K562 (cell line): ENCODE results near the gene ZCCHC24. TPM values are rescaled to one million over a fixed set of nuclear protein-coding genes. Genes with fewer than 3 reads are reported as not detected.

Experiments
- ARID1B ChIP-seq: fragments of 450-650 bp; IDR thresholded peaks from 2 replicates; pipeline ENCODE4 v1.6.1; 2016; ENCODE audit warnings: antibody characterized with exemption, mild to moderate bottlenecking, inconsistent platforms
- CBX1 ChIP-seq: sonication (generic); IDR thresholded peaks from 2 replicates; pipeline ENCODE4 v1.6.1; 2016; ENCODE audit warnings: antibody characterized with exemption, low read depth, mild to moderate bottlenecking
- CLOCK ChIP-seq: fragments of 250-450 bp; sonication (Bioruptor Pico); IDR thresholded peaks from 2 replicates; pipeline ENCODE4 v1.4.0; 2020; ENCODE audit warnings: mild to moderate bottlenecking, moderate library complexity, borderline replicate concordance
- KAT2B ChIP-seq: IDR thresholded peaks from one replicate; pipeline ENCODE4 v1.6.1; 2012; ENCODE audit warnings: low read depth, mild to moderate bottlenecking, control low read depth, inconsistent platforms, low read length, moderate library complexity
- MITF ChIP-seq: IDR thresholded peaks from 2 replicates; pipeline ENCODE4 v1.6.1; 2014; ENCODE audit warnings: antibody characterized with exemption
- MTA3 ChIP-seq: fragments of 450-650 bp; formaldehyde crosslinking; IDR thresholded peaks from 2 replicates; pipeline ENCODE4 v1.6.1; 2017; ENCODE audit warnings: mild to moderate bottlenecking, borderline replicate concordance
- RBBP5 ChIP-seq: fragments of 200-600 bp; sonication (generic); IDR thresholded peaks from 2 replicates; pipeline ENCODE4 v1.6.1; 2012; ENCODE audit warnings: borderline replicate concordance, mild to moderate bottlenecking, low read length, control low read depth, inconsistent platforms; ENCODE audit not compliant: insufficient read depth, poor library complexity, severe bottlenecking
- SAP30 ChIP-seq: fragments of 200-600 bp; sonication (generic); IDR thresholded peaks from 2 replicates; pipeline ENCODE4 v1.6.1; 2012; ENCODE audit warnings: borderline replicate concordance, low read depth, mild to moderate bottlenecking, moderate library complexity, low read length, control low read depth, inconsistent platforms; ENCODE audit not compliant: insufficient read depth, poor library complexity, severe bottlenecking
- SMAD3 ChIP-seq: fragments of 450-650 bp; formaldehyde crosslinking; conservative IDR thresholded peaks from 2 replicates; pipeline ENCODE4 v1.4.0; 2020; ENCODE audit warnings: mild to moderate bottlenecking
- USF2 ChIP-seq: sonication (generic); formaldehyde crosslinking; IDR thresholded peaks from 2 replicates; pipeline ENCODE4 v1.5.0; 2020; ENCODE audit warnings: missing genetic modification reagents
- ZKSCAN8 ChIP-seq: fragments of 200-800 bp; sonication (Bioruptor generic); IDR thresholded peaks from 2 replicates; pipeline ENCODE4 v1.6.1; 2016; ENCODE audit warnings: missing genetic modification characterization, missing compliant biosample characterization
- ZNF23 ChIP-seq: fragments of 250-450 bp; sonication (Bioruptor Pico); IDR thresholded peaks from 2 replicates; pipeline ENCODE4 v1.4.0; 2020; ENCODE audit warnings: mild to moderate bottlenecking
- ZNF277 ChIP-seq: fragments of 250-450 bp; sonication (Bioruptor Pico); IDR thresholded peaks from 2 replicates; pipeline ENCODE4 v1.8.0; 2022; ENCODE audit warnings: inconsistent platforms, mild to moderate bottlenecking, moderate library complexity, borderline replicate concordance
- ZNF449 ChIP-seq: fragments of 250-450 bp; sonication (Bioruptor Pico); IDR thresholded peaks from 2 replicates; pipeline ENCODE4 v1.8.0; 2022; ENCODE audit warnings: moderate library complexity, mild to moderate bottlenecking, inconsistent platforms
- ZSCAN32 ChIP-seq: fragments of 450-650 bp; formaldehyde crosslinking; IDR thresholded peaks from 2 replicates; pipeline ENCODE4 v1.4.0; 2020; ENCODE audit warnings: mild to moderate bottlenecking, moderate library complexity
- polyA plus RNA-seq, 8 experiments: library from polyadenylated mRNA; depleted of rRNA in 4 of 8; stranded (reverse) in 5 of 8; unstranded in 3 of 8; fragments of >200 nt; fragmentation: Nextera tagmentation in 2 of 8; fragmentation: Illumina TruSeq in 1 of 8; extraction: Ambion mirVana in 2 of 8; extraction: Trizol in 1 of 8; gene quantifications; 2 replicates each; pipeline versions ENCODE4 v1.2.1 to v1.2.3, GENCODE V29; 2011 to 2014; ENCODE audit warnings: inconsistent platforms in 1 of 8, missing spikeins in 1 of 8
- total RNA-seq, 7 experiments: library from RNA; depleted of rRNA in 6 of 7; stranded (reverse); fragments of >200 nt in 6 of 7; fragmentation: Illumina TruSeq in 2 of 7; extraction: Trizol in 2 of 7; gene quantifications; 2 replicates each; pipeline versions ENCODE4 v1.2.1 to v1.2.3, GENCODE V29; 2011 to 2021; ENCODE audit warnings: low replicate concordance in 1 of 7

ZCCHC24 gene
- total and polyA plus RNA-seq, 9 of the 15 experiments (the other 6 are each of a cell fraction or from before 2014, with no cell fraction given), result 0.84 to 11.0 (median 4.6) TPM

- TF ChIP-seq MITF, result no peak
- TF ChIP-seq KAT2B, result no peak
- no peak for TF ChIP-seq ZNF277 (CRISPR knock-in tag)
- TF ChIP-seq ZNF23 (CRISPR knock-in tag), result no peak
- TF ChIP-seq ZNF449 (CRISPR knock-in tag), result no peak
- no peak for TF ChIP-seq ZKSCAN8
- TF ChIP-seq MTA3, result peak; percentile 41; the same call in 1 of the 2 replicates
- no peak for TF ChIP-seq ZSCAN32 (CRISPR knock-in tag)
- TF ChIP-seq SMAD3, result no peak
- no peak for TF ChIP-seq CLOCK (CRISPR knock-in tag)
- TF ChIP-seq RBBP5, result peak; percentile 62
- no peak for TF ChIP-seq USF2 (CRISPR knock-in tag)
- no peak; the same call in 1 of the 2 replicates for TF ChIP-seq CBX1
- TF ChIP-seq ARID1B, result peak; percentile 12; the same call in 1 of the 2 replicates
- peak; percentile 34 for TF ChIP-seq SAP30
Measured at GRCh38 chr10:79444199-79445119, 965 bp downstream of the ZCCHC24 start (continued).
